B cell (primary cell): Measurements from ENCODE around the gene FBXO41. TPM values are rescaled to one million over a fixed set of nuclear protein-coding genes. Genes with fewer than 3 reads are reported as not detected.
A peak's percentile ranks its signal among the peaks of the same experiment; 100 is the strongest.

Experiments used
- ATAC-seq: fragments of 200-7000 bp; cut with Tn5 transposase; one replicate; pipeline ENCODE4 v1.10.0; 2021; ENCODE audit warnings: low read depth, mild to moderate bottlenecking, moderate number of reproducible peaks, moderate library complexity
- CTCF ChIA-PET: fragments of 350-600 bp; sonication (Branson Sonifier 250); formaldehyde crosslinking; loops from one replicate; lab custom pipeline; 2021; ENCODE audit warnings: antibody characterized with exemption, inconsistent platforms; lab: Charles Lee
- POLR2A ChIA-PET: fragments of 350-600 bp; sonication (Branson Sonifier 250); formaldehyde crosslinking; loops from one replicate; lab custom pipeline; 2021; ENCODE audit warnings: antibody characterized with exemption; lab: Charles Lee
- DNase-seq: peaks from one replicate; pipeline ENCODE4 v3.0.0; 2013
- H2AFZ ChIP-seq: 2 replicates; pipeline ENCODE4 v1.6.1; 2012; ENCODE audit warnings: mild to moderate bottlenecking, low read depth, low read length; ENCODE audit not compliant: insufficient read depth, poor library complexity, severe bottlenecking
- H3K27ac ChIP-seq, 2 donors: 1 replicate in 1 of 2; 2 replicates in 1 of 2; pipeline ENCODE4 v1.5.1; 2012 to 2013; ENCODE audit warnings: low read length in 2 of 2, mild to moderate bottlenecking in 2 of 2, moderate library complexity in 1 of 2
- H3K27me3 ChIP-seq, 4 experiments: fragments of 200-600 bp in 1 of 4; sonication (generic) in 1 of 4; replicated peaks in 1 of 4; 1 replicate in 2 of 4; 2 replicates in 2 of 4; pipeline versions ENCODE4 v1.6.1 to v1.7.0; 2013 to 2016; ENCODE audit warnings: low read length in 3 of 4, mild to moderate bottlenecking in 2 of 4, mixed read lengths in 1 of 4, moderate library complexity in 1 of 4; ENCODE audit not compliant: insufficient read depth in 4 of 4, control insufficient read depth in 3 of 4; ENCODE audit errors: control extremely low read depth in 1 of 4
- H3K36me3 ChIP-seq, 2 experiments: replicated peaks in 1 of 2; 1 replicate in 1 of 2; 2 replicates in 1 of 2; pipeline versions ENCODE4 v1.6.1 to v1.7.1; 2013; ENCODE audit warnings: low read length in 1 of 2; ENCODE audit not compliant: insufficient read depth in 2 of 2, control insufficient read depth in 1 of 2; ENCODE audit errors: control extremely low read depth in 1 of 2, extremely low read depth in 1 of 2
- H3K4me1 ChIP-seq, 2 donors: fragments of 200-600 bp in 1 of 2; sonication (generic) in 1 of 2; 1 replicate in 1 of 2; 2 replicates in 1 of 2; pipeline versions ENCODE4 v1.5.1 to v1.6.1; 2013 to 2017; ENCODE audit warnings: low read length in 2 of 2; ENCODE audit not compliant: control insufficient read depth in 2 of 2, insufficient read depth in 2 of 2
- H3K4me2 ChIP-seq: replicated peaks from 2 replicates; pipeline ENCODE3; 2012; ENCODE audit warnings: mild to moderate bottlenecking, low read depth, low read length; ENCODE audit not compliant: poor library complexity, severe bottlenecking
- H3K4me3 ChIP-seq, 5 experiments: fragments of 200-600 bp in 1 of 5; sonication (generic) in 1 of 5; 1 replicate in 3 of 5; 2 replicates in 2 of 5; pipeline versions ENCODE4 v1.5.1 to v1.7.0; 2011 to 2016; ENCODE audit warnings: low read length in 4 of 5, mild to moderate bottlenecking in 4 of 5, low read depth in 2 of 5, control low read depth in 1 of 5, moderate library complexity in 1 of 5; ENCODE audit not compliant: insufficient read depth in 1 of 5; ENCODE audit errors: control extremely low read depth in 1 of 5, extremely low read depth in 1 of 5
- H3K79me2 ChIP-seq: fragments of 200-600 bp; sonication (generic); one replicate; pipeline ENCODE4 v1.6.0; 2016; ENCODE audit warnings: low read length; ENCODE audit not compliant: control insufficient read depth, insufficient read depth
- H3K9ac ChIP-seq: fragments of 200-600 bp; sonication (generic); 2 replicates; pipeline ENCODE4 v1.6.1; 2017; ENCODE audit warnings: mild to moderate bottlenecking, low read length, moderate library complexity
- H3K9me3 ChIP-seq, 3 donors: one replicate each; pipeline versions ENCODE4 v1.6.1 to v1.7.1; 2013; ENCODE audit warnings: low read length in 2 of 3; ENCODE audit not compliant: control insufficient read depth in 2 of 3, insufficient read depth in 1 of 3; ENCODE audit errors: control extremely low read depth in 1 of 3
- H4K20me1 ChIP-seq: 2 replicates; pipeline ENCODE4 v1.6.0; 2012; ENCODE audit warnings: mild to moderate bottlenecking, low read length; ENCODE audit not compliant: insufficient read depth, control insufficient read depth, poor library complexity, severe bottlenecking
- H3K27ac Mint-ChIP-seq: one replicate; pipeline ENCODE4 v1.8.0; 2021; ENCODE audit warnings: mixed read lengths
- H3K27me3 Mint-ChIP-seq: one replicate; pipeline ENCODE4 v1.8.0; 2021; ENCODE audit warnings: mixed read lengths
- H3K4me1 Mint-ChIP-seq: one replicate; pipeline ENCODE4 v1.8.0; 2021; ENCODE audit warnings: mixed read lengths
- H3K4me3 Mint-ChIP-seq: one replicate; pipeline ENCODE4 v1.8.0; 2021; ENCODE audit warnings: mixed read lengths
- H3K9me3 Mint-ChIP-seq: one replicate; pipeline ENCODE4 v1.8.0; 2022; ENCODE audit warnings: mixed read lengths; ENCODE audit not compliant: insufficient read depth
- EZH2 ChIP-seq: IDR thresholded peaks from 2 replicates; pipeline ENCODE4 v1.6.1; 2012; ENCODE audit warnings: borderline replicate concordance, low read depth, mild to moderate bottlenecking, moderate library complexity, low read length; ENCODE audit not compliant: insufficient read depth, poor library complexity, severe bottlenecking
- WGBS: methylation state at CpG from one replicate; pipeline ENCODE4 v1.1.5; 2013; ENCODE audit warnings: missing lambda C conversion rate; ENCODE audit not compliant: insufficient coverage; 5-methylcytosine and 5-hydroxymethylcytosine counted together
- intact Hi-C: fragments of 100-400 bp; cut with micrococcal nuclease; formaldehyde crosslinking; loops from one replicate; pipeline ENCODE4 v1.10.0; 2022
- polyA plus RNA-seq: library from polyadenylated mRNA; depleted of rRNA; stranded (reverse); fragments of >200 nt; gene quantifications from 2 replicates; pipeline ENCODE4 v1.2.3, GENCODE V29; 2012
- total RNA-seq, 2 donors: library from RNA; stranded (reverse); fragments of 120-200 nt in 1 of 2; gene quantifications; 1 replicate in 1 of 2; 2 replicates in 1 of 2; pipeline versions ENCODE4 v1.2.3 to v1.2.4, GENCODE V29; 2013 to 2022
- TF ChIP-seq, protein P1 (sequence below): fragments of 200-600 bp; IDR thresholded peaks from one replicate; pipeline ENCODE4 v1.8.0; 2022; ENCODE audit warnings: antibody characterized with exemption, mild to moderate bottlenecking

The FBXO41 gene
- total and polyA plus RNA-seq, 2 donors (not counting 1 experiment from before 2014, with no cell fraction given) = 25.2 to 29.6 TPM

GRCh38 chr2:73282924-73283544 lies 1.2 kb downstream of the FBXO41 start:
- Histone ChIP-seq H3K9me3 (no peaks in the 10 kb centered on the region), H3K4me2 (peak overlapping the region; percentile 86), H3K4me3 (peak overlapping the region in 2 of 5 experiments; percentile 71 to 80), H3K27me3 (no peaks in the 10 kb centered on the region), H4K20me1 (no peaks in the 10 kb centered on the region), H3K36me3 (peaks cover 0 to 2% of the 10 kb centered on the region in 2 experiments), H3K9ac (peak overlapping the region; percentile 80), H3K27ac (no peak overlapping the region), H3K4me1 (peaks cover 21 to 34% of the 10 kb centered on the region in 2 donors), H2AFZ (peak overlapping the region; percentile 88), H3K79me2 (peaks cover 17% of the 10 kb centered on the region)
- H3K27ac Mint-ChIP-seq = peak overlapping the region; percentile 90
- intact Hi-C loops = no loop called here
- no peaks in the 10 kb centered on the region for H3K9me3 Mint-ChIP-seq
- TF ChIP-seq, protein P1, sequence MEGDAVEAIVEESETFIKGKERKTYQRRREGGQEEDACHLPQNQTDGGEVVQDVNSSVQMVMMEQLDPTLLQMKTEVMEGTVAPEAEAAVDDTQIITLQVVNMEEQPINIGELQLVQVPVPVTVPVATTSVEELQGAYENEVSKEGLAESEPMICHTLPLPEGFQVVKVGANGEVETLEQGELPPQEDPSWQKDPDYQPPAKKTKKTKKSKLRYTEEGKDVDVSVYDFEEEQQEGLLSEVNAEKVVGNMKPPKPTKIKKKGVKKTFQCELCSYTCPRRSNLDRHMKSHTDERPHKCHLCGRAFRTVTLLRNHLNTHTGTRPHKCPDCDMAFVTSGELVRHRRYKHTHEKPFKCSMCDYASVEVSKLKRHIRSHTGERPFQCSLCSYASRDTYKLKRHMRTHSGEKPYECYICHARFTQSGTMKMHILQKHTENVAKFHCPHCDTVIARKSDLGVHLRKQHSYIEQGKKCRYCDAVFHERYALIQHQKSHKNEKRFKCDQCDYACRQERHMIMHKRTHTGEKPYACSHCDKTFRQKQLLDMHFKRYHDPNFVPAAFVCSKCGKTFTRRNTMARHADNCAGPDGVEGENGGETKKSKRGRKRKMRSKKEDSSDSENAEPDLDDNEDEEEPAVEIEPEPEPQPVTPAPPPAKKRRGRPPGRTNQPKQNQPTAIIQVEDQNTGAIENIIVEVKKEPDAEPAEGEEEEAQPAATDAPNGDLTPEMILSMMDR = no peak
- no peak for TF ChIP-seq EZH2
- DNase-seq = no peak
- 82% methylated on average over 3 of the region's 5 CpGs for WGBS
- ATAC-seq = no peak
- ChIA-PET POLR2A (no interaction called here), CTCF (no interaction called here)
- H3K4me3 Mint-ChIP-seq = peak overlapping the region; percentile 93
- peaks cover 32% of the 10 kb centered on the region for H3K4me1 Mint-ChIP-seq
- no peaks in the 10 kb centered on the region for H3K27me3 Mint-ChIP-seq

GRCh38 chr2:73281244-73281643 lies 3.0 kb downstream of the FBXO41 start:
- ATAC-seq = no peak
- Histone ChIP-seq H3K4me2 (no peak overlapping the region), H3K9ac (no peak overlapping the region), H3K9me3 (no peaks in the 10 kb centered on the region), H3K27ac (no peak overlapping the region), H4K20me1 (no peaks in the 10 kb centered on the region), H2AFZ (no peak overlapping the region), H3K4me1 (peaks cover 21 to 31% of the 10 kb centered on the region in 2 donors), H3K4me3 (no peak overlapping the region), H3K79me2 (peaks cover 22% of the 10 kb centered on the region), H3K27me3 (no peaks in the 10 kb centered on the region), H3K36me3 (peaks cover 5 to 10% of the 10 kb centered on the region in 2 experiments)
- TF ChIP-seq EZH2 = no peak
- TF ChIP-seq, protein P1 = no peak
- H3K4me1 Mint-ChIP-seq = peaks cover 25% of the 10 kb centered on the region
- no peaks in the 10 kb centered on the region for H3K9me3 Mint-ChIP-seq
- ChIA-PET CTCF (no interaction called here), POLR2A (no interaction called here)
- no peak overlapping the region for H3K4me3 Mint-ChIP-seq
- H3K27ac Mint-ChIP-seq = no peak overlapping the region
- intact Hi-C loops = no loop called here
- DNase-seq = no peak
- no peaks in the 10 kb centered on the region for H3K27me3 Mint-ChIP-seq
